Measurements from ENCODE around the gene RINT1.

The RINT1 gene

GRCh38 chr7:105600720-105601550, 68.9 kb downstream of the RINT1 start:
- no peak for TF ChIP-seq CTCF (IDR thresholded peaks at IDR 0.05; ENCODE audit: low read depth, low read length, missing control alignments)
- no peak overlapping the region for H3K4me3 ChIP-seq (ENCODE audit: low read depth, low read length)
- no peak for DNase-seq (ENCODE audit: low read depth)

GRCh38 chr7:105602325-105603305, 70.6 kb downstream of the RINT1 start:
- TF ChIP-seq CTCF (IDR thresholded peaks at IDR 0.05; ENCODE audit: low read depth, low read length, missing control alignments): no peak
- no peak overlapping the region for H3K4me3 ChIP-seq (ENCODE audit: low read depth, low read length)
- no peak for DNase-seq (ENCODE audit: low read depth)

GRCh38 chr7:105610165-105610930, 78.3 kb downstream of the RINT1 start:
- DNase-seq (ENCODE audit: low read depth): no peak
- no peak for TF ChIP-seq CTCF (IDR thresholded peaks at IDR 0.05; ENCODE audit: low read depth, low read length, missing control alignments)
- H3K4me3 ChIP-seq (ENCODE audit: low read depth, low read length): no peak overlapping the region

- no peak overlapping the region for H3K4me3 ChIP-seq (ENCODE audit: low read depth, low read length)
- TF ChIP-seq CTCF (IDR thresholded peaks at IDR 0.05; ENCODE audit: low read depth, low read length, missing control alignments): no peak
- no peak for DNase-seq (ENCODE audit: low read depth)
Observed at GRCh38 chr7:105611856-105612775, 80.1 kb downstream of the RINT1 start.

GRCh38 chr7:105612806-105613205, 80.8 kb downstream of the RINT1 start:
- TF ChIP-seq CTCF (IDR thresholded peaks at IDR 0.05; ENCODE audit: low read depth, low read length, missing control alignments): no peak
- DNase-seq (ENCODE audit: low read depth): no peak
- no peak overlapping the region for H3K4me3 ChIP-seq (ENCODE audit: low read depth, low read length)
